Stomach (tissue), 4 donors: ENCODE data around the gene MCCC2.
A peak's percentile ranks its signal among the peaks of the same experiment; 100 is the strongest.

ENCODE experiments used
- CTCF ChIP-seq, 7 experiments: fragments of 450-650 bp in 4 of 7; fragments of 200-600 bp in 3 of 7; sonication (generic) in 3 of 7; IDR thresholded peaks; one replicate each; pipeline ENCODE4 v1.5.1; 2016 to 2019; ENCODE audit warnings: antibody characterized with exemption in 7 of 7, control low read depth in 2 of 7, mild to moderate bottlenecking in 1 of 7
- EP300 ChIP-seq: sonication (generic); formaldehyde crosslinking; IDR thresholded peaks from one replicate; pipeline ENCODE4 v1.6.1; 2017; ENCODE audit warnings: antibody characterized with exemption
- POLR2A ChIP-seq, 4 donors: fragments of 450-650 bp; IDR thresholded peaks; one replicate each; pipeline ENCODE4 v1.6.1; 2016; ENCODE audit warnings: antibody characterized with exemption in 4 of 4, control low read depth in 2 of 4, mild to moderate bottlenecking in 1 of 4, moderate library complexity in 1 of 4
- POLR2AphosphoS5 ChIP-seq, 3 donors: sonication (generic); formaldehyde crosslinking; IDR thresholded peaks; one replicate each; pipeline ENCODE4 v1.6.1; 2016; ENCODE audit warnings: antibody characterized with exemption in 3 of 3

- TF ChIP-seq CTCF (IDR thresholded peaks at IDR 0.05) (peak in 1 of 7 experiments; percentile 15), POLR2A (IDR thresholded peaks at IDR 0.05) (no peak), EP300 (no peak), POLR2AphosphoS5 (IDR thresholded peaks at IDR 0.05) (no peak)
These were observed 110.8 kb downstream of the MCCC2 start for GRCh38 chr5:71697967-71698366.
